Heart left ventricle (tissue), 16 donors: Measurements from ENCODE around the gene SLC23A2. TPM values are rescaled to one million over a fixed set of nuclear protein-coding genes. Genes with fewer than 3 reads are reported as not detected.
A peak's percentile ranks its signal among the peaks of the same experiment; 100 is the strongest.
"Not testable (repeated sequence)": the region's sequence is repeated elsewhere in the genome, so short reads cannot be mapped to it uniquely, and the experiment has no call there.

Experiments used
- ATAC-seq, 4 donors: fragments of 200-7000 bp; cut with Tn5 transposase; one replicate each; pipeline ENCODE4 v1.9.1; 2020 to 2022; ENCODE audit warnings: moderate library complexity in 4 of 4, mild to moderate bottlenecking in 3 of 4, moderate number of reproducible peaks in 1 of 4
- DNase-seq, 5 donors: peaks; one replicate each; pipeline ENCODE4 v3.0.0-alpha.2; 2020
- H3K27ac ChIP-seq, 12 donors: fragments of 200-600 bp; sonication (generic) in 4 of 12; one replicate each; pipeline versions ENCODE4 v1.5.0 to v1.8.0; 2016 to 2022; ENCODE audit warnings: mild to moderate bottlenecking in 2 of 12
- H3K27me3 ChIP-seq, 9 donors: fragments of 200-600 bp; sonication (generic) in 2 of 9; one replicate each; pipeline versions ENCODE4 v1.5.1 to v1.8.0; 2016 to 2022; ENCODE audit warnings: mild to moderate bottlenecking in 3 of 9
- H3K36me3 ChIP-seq, 9 donors: fragments of 200-600 bp; sonication (generic) in 2 of 9; one replicate each; pipeline versions ENCODE4 v1.5.0 to v1.8.0; 2018 to 2022; ENCODE audit warnings: mild to moderate bottlenecking in 2 of 9
- H3K4me1 ChIP-seq, 12 donors: fragments of 200-600 bp; sonication (generic) in 4 of 12; one replicate each; pipeline versions ENCODE4 v1.5.0 to v1.8.0; 2016 to 2022; ENCODE audit warnings: mild to moderate bottlenecking in 3 of 12
- H3K4me3 ChIP-seq, 12 donors: fragments of 200-600 bp; sonication (generic) in 4 of 12; one replicate each; pipeline versions ENCODE4 v1.5.0 to v1.8.0; 2017 to 2022; ENCODE audit warnings: mild to moderate bottlenecking in 9 of 12, moderate library complexity in 4 of 12
- H3K9me3 ChIP-seq, 12 donors: fragments of 200-600 bp; sonication (generic) in 4 of 12; one replicate each; pipeline versions ENCODE4 v1.5.0 to v1.8.0; 2016 to 2022; ENCODE audit warnings: mild to moderate bottlenecking in 1 of 12
- POLR2A ChIP-seq, 2 donors: fragments of 450-650 bp; IDR thresholded peaks; one replicate each; pipeline ENCODE4 v1.6.1; 2017; ENCODE audit warnings: antibody characterized with exemption in 2 of 2, mild to moderate bottlenecking in 2 of 2, moderate library complexity in 2 of 2
- WGBS, 4 donors: extraction: QIAGEN DNeasy Blood & Tissue Kit in 2 of 4; methylation state at CpG; one replicate each; pipeline versions ENCODE4 v1.1.5 to v1.1.7; 2013 to 2018; 5-methylcytosine and 5-hydroxymethylcytosine counted together
- intact Hi-C, 10 donors: fragments of 100-400 bp; cut with DNase I; formaldehyde crosslinking; loops; one replicate each; pipeline versions ENCODE4 v1.11.1 to v1.14.2; 2022
- polyA plus RNA-seq, 2 donors: library from polyadenylated mRNA; stranded (reverse); fragments of 200-250 nt; gene quantifications; one replicate each; pipeline ENCODE4 v1.2.3, GENCODE V29; 2013
- total RNA-seq, 9 donors: library from RNA; depleted of rRNA in 2 of 9; stranded (reverse); fragments of >200 nt in 2 of 9; fragmentation: NEBNext Ultra II Directional in 3 of 9; extraction: Animal tissue kit (Norgen Biotek cat#: 25700) in 3 of 9; gene quantifications; one replicate each; pipeline versions ENCODE4 v1.1.0 to v1.2.4, GENCODE V29; 2016 to 2023
- TF ChIP-seq, protein P1 (sequence below), 12 donors: fragments of 200-600 bp; sonication (generic) in 4 of 12; IDR thresholded peaks; one replicate each; pipeline versions ENCODE4 v1.5.0 to v1.8.0; 2018 to 2022; ENCODE audit warnings: antibody characterized with exemption in 12 of 12, mild to moderate bottlenecking in 5 of 12
- donor health status: ischemic (EF 13 %, LVEDD 7.1; RV severe dilation, severe dysfunction).
- donor health status: healthy with polysubstance abuse.
- donor health status: DM: no; HTN: yes; CAD: no.
- donor health status: DM: no; HTN: no; CAD: no.
- donor health status: ischemic (EF 25% LVEDD 6.9; RV normal size, moderate dysfunction).
- donor health status: ischemic (EF 25% LVEDD 5.7; RV mildly dilated, moderate dysfunction).
- donor health status: healthy.
- donor health status: DM: yes; HTN: yes; CAD: no.
- donor health status: ischemic (EF 35%, LVEDD 5.7; RV mildly dilated, moderate dysfunction).
- donor health status: nonischemic (EF 11% LVEDD 7.7; RV severe dilation, severe dysfunction).
- donor health status: DM: yes; HTN: yes; CAD: no.
- donor health status: PGD.
- donor health status: ischemic (EF 29% LVEDD 5.4; RV normal size, mild dysfunction).
- donor health status: nonischemic (EF 23%, LVEDD 6.1; RV moderate dilation, normal function).

SLC23A2 gene
- total and polyA plus RNA-seq, 11 donors = 3.0 to 18.7 (median 8.1) TPM

DNA sequence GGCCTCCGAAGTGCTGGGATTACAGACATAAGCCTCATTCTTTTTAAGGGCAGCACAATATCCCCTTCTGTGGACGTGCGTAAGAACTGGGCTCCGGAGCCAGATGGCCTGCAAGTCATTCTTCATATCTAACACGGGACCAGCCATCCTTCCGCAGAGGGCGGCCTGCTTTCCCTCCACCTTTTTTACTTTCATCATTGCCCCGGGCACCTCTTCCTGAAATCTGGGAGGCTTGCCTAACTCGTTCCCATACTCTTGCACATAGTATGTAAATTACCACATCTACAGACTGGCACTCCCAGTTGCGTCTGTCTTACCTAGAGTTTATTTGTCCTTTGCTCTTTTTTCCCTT, 29.9 kb upstream of the SLC23A2 start:
- H3K4me3 ChIP-seq = no peak overlapping the region
- intact Hi-C loops = loop anchor here in 1 of 10 donors (10.0 kb wide), 1 partner anchor 56 kb away; no protein-coding TSS in a partner anchor
- H3K4me1 ChIP-seq = peaks cover 0 to 17% (median 0%) of the 10 kb centered on the region in 12 donors
- no peaks in the 10 kb centered on the region for H3K9me3 ChIP-seq
- H3K27ac ChIP-seq = no peak overlapping the region
- 79 to 86% (median 85%) methylated on average over 10 of the region's 10 CpGs for WGBS, 4 donors
- TF ChIP-seq, protein P1, sequence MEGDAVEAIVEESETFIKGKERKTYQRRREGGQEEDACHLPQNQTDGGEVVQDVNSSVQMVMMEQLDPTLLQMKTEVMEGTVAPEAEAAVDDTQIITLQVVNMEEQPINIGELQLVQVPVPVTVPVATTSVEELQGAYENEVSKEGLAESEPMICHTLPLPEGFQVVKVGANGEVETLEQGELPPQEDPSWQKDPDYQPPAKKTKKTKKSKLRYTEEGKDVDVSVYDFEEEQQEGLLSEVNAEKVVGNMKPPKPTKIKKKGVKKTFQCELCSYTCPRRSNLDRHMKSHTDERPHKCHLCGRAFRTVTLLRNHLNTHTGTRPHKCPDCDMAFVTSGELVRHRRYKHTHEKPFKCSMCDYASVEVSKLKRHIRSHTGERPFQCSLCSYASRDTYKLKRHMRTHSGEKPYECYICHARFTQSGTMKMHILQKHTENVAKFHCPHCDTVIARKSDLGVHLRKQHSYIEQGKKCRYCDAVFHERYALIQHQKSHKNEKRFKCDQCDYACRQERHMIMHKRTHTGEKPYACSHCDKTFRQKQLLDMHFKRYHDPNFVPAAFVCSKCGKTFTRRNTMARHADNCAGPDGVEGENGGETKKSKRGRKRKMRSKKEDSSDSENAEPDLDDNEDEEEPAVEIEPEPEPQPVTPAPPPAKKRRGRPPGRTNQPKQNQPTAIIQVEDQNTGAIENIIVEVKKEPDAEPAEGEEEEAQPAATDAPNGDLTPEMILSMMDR (IDR thresholded peaks at IDR 0.05) = no peak
- TF ChIP-seq POLR2A (IDR thresholded peaks at IDR 0.05) = no peak
- H3K27me3 ChIP-seq = peaks cover 0 to 8% (median 0%) of the 10 kb centered on the region in 9 donors
- ATAC-seq = no peak
- DNase-seq = no peak
- no peaks in the 10 kb centered on the region for H3K36me3 ChIP-seq

DNA sequence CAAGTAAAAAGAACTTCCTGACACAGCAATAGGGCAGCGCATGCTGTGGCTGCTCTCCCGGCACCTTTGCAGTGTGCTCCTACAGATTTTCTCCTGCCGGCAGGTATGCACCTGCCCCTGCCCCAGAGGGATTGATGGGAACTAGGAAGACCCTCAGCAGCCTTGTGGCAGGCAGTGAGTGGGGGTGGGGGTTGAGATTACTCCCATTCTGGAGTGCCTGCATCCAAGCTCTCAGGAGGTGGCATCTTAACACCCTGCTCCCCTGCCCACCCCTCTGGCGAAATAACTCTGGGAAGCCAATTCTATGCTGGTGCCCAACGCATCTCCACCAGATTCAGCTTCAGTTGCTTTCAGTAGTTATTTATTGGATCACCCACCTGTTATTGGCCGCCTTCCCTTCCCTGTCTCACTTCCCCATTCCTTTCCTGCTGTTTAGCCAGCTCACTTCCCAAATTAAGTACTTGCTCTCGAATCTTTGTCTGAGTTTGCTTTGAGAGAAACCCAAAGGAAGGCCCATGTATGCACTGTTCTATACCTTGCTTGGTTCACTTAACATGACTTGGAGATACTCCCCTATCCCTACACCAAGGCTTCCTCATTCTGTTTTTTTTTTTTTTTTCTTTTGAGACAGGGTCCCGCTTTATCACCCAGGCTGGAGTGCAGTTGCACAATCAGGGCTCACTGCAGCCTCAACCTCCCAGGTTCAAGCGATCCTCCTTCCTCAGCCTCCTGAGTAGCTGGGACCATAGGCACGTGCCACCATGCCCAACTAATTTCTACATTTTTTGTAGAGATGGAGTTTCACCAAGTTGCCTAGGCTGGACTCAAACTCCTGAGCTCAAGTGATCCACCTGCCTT, 29.3 kb upstream of the SLC23A2 start:
- Histone ChIP-seq H3K36me3 (no peaks in the 10 kb centered on the region), H3K27me3 (peaks cover 0 to 2% (median 0%) of the 10 kb centered on the region in 9 donors), H3K9me3 (no peaks in the 10 kb centered on the region), H3K4me1 (peaks cover 0 to 17% (median 0%) of the 10 kb centered on the region in 12 donors), H3K27ac (no peak overlapping the region), H3K4me3 (no peak overlapping the region)
- WGBS, 4 donors = 78 to 87% (median 80%) methylated on average over 10 of the region's 10 CpGs
- TF ChIP-seq, protein P1 (IDR thresholded peaks at IDR 0.05) = no peak
- TF ChIP-seq POLR2A (IDR thresholded peaks at IDR 0.05) = no peak
- intact Hi-C loops = loop anchor here in 1 of 10 donors (10.0 kb wide), 1 partner anchor 56 kb away; no protein-coding TSS in a partner anchor
- ATAC-seq = no peak
- DNase-seq = no peak

- DNase-seq, H3K9me3 ChIP-seq, ATAC-seq, H3K27ac ChIP-seq, H3K27me3 ChIP-seq, H3K4me3 ChIP-seq, intact Hi-C loops, H3K36me3 ChIP-seq: not testable (repeated sequence)
- peaks cover 0 to 24% (median 0%) of the 10 kb centered on the region in 12 donors for H3K4me1 ChIP-seq
- WGBS, 4 donors = 88 to 96% (median 93%) methylated on average over 3 to 4 of the region's 4 CpGs
Measured at GRCh38 chr20:5028258-5029059, 27.1 kb upstream of the SLC23A2 start.

GRCh38 chr20:5024982-5025381, 23.7 kb upstream of the SLC23A2 start:
- Histone ChIP-seq H3K4me3 (no peak overlapping the region), H3K4me1 (peaks cover 0 to 8% (median 0%) of the 10 kb centered on the region in 12 donors), H3K36me3 (no peaks in the 10 kb centered on the region), H3K27me3 (no peaks in the 10 kb centered on the region), H3K27ac (peak overlapping the region in 1 of 12 donors; percentile 20), H3K9me3 (no peaks in the 10 kb centered on the region)
- TF ChIP-seq, protein P1 (IDR thresholded peaks at IDR 0.05) = no peak
- no peak for TF ChIP-seq POLR2A (IDR thresholded peaks at IDR 0.05)
- WGBS, 4 donors = 85 to 95% (median 91%) methylated on average over 4 of the region's 4 CpGs
- ATAC-seq (no peak), DNase-seq (no peak)
- intact Hi-C loops = no loop called here
